K562 (cell line): ENCODE data around the gene PAX8. TPM values are rescaled to one million over a fixed set of nuclear protein-coding genes. Genes with fewer than 3 reads are reported as not detected.

Source experiments
- BDP1 ChIP-seq: IDR thresholded peaks from 3 replicates; pipeline ENCODE4 v1.6.1; 2011; ENCODE audit not compliant: insufficient read length, insufficient read depth
- CSDE1 ChIP-seq, 2 experiments: fragments of 450-650 bp; IDR thresholded peaks; 2 replicates each; pipeline ENCODE4 v1.6.1; 2016; ENCODE audit warnings: mild to moderate bottlenecking in 1 of 2
- EGR1 ChIP-seq: fragments of 450-650 bp; conservative IDR thresholded peaks from 2 replicates; pipeline ENCODE4 v1.6.1; 2017; ENCODE audit warnings: mild to moderate bottlenecking
- FOXJ2 ChIP-seq: fragments of 200-800 bp; sonication (Bioruptor generic); IDR thresholded peaks from 2 replicates; pipeline ENCODE4 v1.6.1; 2016; ENCODE audit warnings: missing genetic modification characterization, missing compliant biosample characterization
- IRF2 ChIP-seq: sonication (generic); formaldehyde crosslinking; IDR thresholded peaks from 2 replicates; pipeline ENCODE4 v1.8.1; 2022; ENCODE audit warnings: mild to moderate bottlenecking, missing genetic modification reagents
- NEUROD1 ChIP-seq: fragments of 150-350 bp; IDR thresholded peaks from 2 replicates; pipeline ENCODE4 v1.6.1; 2014; ENCODE audit warnings: borderline replicate concordance, low read length, low read depth; ENCODE audit not compliant: partially characterized antibody
- NONO ChIP-seq, 2 experiments: fragments of 200-400 bp in 1 of 2; fragments of 450-650 bp in 1 of 2; formaldehyde crosslinking in 1 of 2; IDR thresholded peaks; 2 replicates each; pipeline ENCODE4 v1.6.1; 2017; ENCODE audit warnings: low read depth in 2 of 2, mild to moderate bottlenecking in 2 of 2, moderate library complexity in 2 of 2, low read length in 1 of 2
- SRSF1 ChIP-seq: fragments of 200-400 bp; formaldehyde crosslinking; IDR thresholded peaks from 2 replicates; pipeline ENCODE4 v1.6.1; 2017; ENCODE audit warnings: mild to moderate bottlenecking, low read depth, low read length, moderate library complexity
- TAL1 ChIP-seq: fragments of 450-650 bp; IDR thresholded peaks from 2 replicates; pipeline ENCODE4 v1.6.1; 2016; ENCODE audit warnings: mild to moderate bottlenecking
- TEAD4 ChIP-seq, 2 experiments: sonication (generic) in 1 of 2; formaldehyde crosslinking in 1 of 2; IDR thresholded peaks; 2 replicates each; pipeline versions ENCODE4 v1.6.1 to v1.8.0; 2012 to 2022; ENCODE audit warnings: borderline replicate concordance in 1 of 2, inconsistent platforms in 1 of 2, low read length in 1 of 2, mild to moderate bottlenecking in 1 of 2, missing genetic modification reagents in 1 of 2
- ZNF316 ChIP-seq: fragments of 450-650 bp; IDR thresholded peaks from 2 replicates; pipeline ENCODE4 v1.6.1; 2016
- ZNF57 ChIP-seq: fragments of 450-650 bp; formaldehyde crosslinking; IDR thresholded peaks from 2 replicates; pipeline ENCODE4 v1.4.0; 2020; ENCODE audit warnings: mild to moderate bottlenecking, moderate library complexity
- ZNF696 ChIP-seq: fragments of 250-450 bp; sonication (Bioruptor Pico); conservative IDR thresholded peaks from 2 replicates; pipeline ENCODE4 v1.4.0; 2020; ENCODE audit warnings: mild to moderate bottlenecking, moderate library complexity
- polyA plus RNA-seq, 8 experiments: library from polyadenylated mRNA; depleted of rRNA in 4 of 8; stranded (reverse) in 5 of 8; unstranded in 3 of 8; fragments of >200 nt; fragmentation: Nextera tagmentation in 2 of 8; fragmentation: Illumina TruSeq in 1 of 8; extraction: Ambion mirVana in 2 of 8; extraction: Trizol in 1 of 8; gene quantifications; 2 replicates each; pipeline versions ENCODE4 v1.2.1 to v1.2.3, GENCODE V29; 2011 to 2014; ENCODE audit warnings: inconsistent platforms in 1 of 8, missing spikeins in 1 of 8
- total RNA-seq, 7 experiments: library from RNA; depleted of rRNA in 6 of 7; stranded (reverse); fragments of >200 nt in 6 of 7; fragmentation: Illumina TruSeq in 2 of 7; extraction: Trizol in 2 of 7; gene quantifications; 2 replicates each; pipeline versions ENCODE4 v1.2.1 to v1.2.3, GENCODE V29; 2011 to 2021; ENCODE audit warnings: low replicate concordance in 1 of 7
- TF ChIP-seq, protein P1 (sequence below): fragments of 450-650 bp; formaldehyde crosslinking; IDR thresholded peaks from 2 replicates; pipeline ENCODE4 v1.4.0; 2020; ENCODE audit warnings: mild to moderate bottlenecking, moderate library complexity
- TF ChIP-seq, protein P2 (sequence below), 2 experiments: fragments of 450-650 bp in 1 of 2; sonication (generic) in 1 of 2; formaldehyde crosslinking in 1 of 2; IDR thresholded peaks in 1 of 2; conservative IDR thresholded peaks in 1 of 2; 2 replicates each; pipeline versions ENCODE4 v1.6.1 to v1.8.1; 2016 to 2023; ENCODE audit warnings: mild to moderate bottlenecking in 2 of 2, moderate library complexity in 2 of 2, inconsistent platforms in 1 of 2, missing genetic modification reagents in 1 of 2
- TF ChIP-seq, protein P3 (sequence below): sonication (generic); formaldehyde crosslinking; IDR thresholded peaks from 2 replicates; pipeline ENCODE4 v1.8.0; 2022; ENCODE audit warnings: mild to moderate bottlenecking, missing genetic modification reagents
- TF ChIP-seq, protein P4 (sequence below): sonication (generic); formaldehyde crosslinking; IDR thresholded peaks from 2 replicates; pipeline ENCODE4 v1.8.0; 2022; ENCODE audit warnings: missing genetic modification reagents, mild to moderate bottlenecking, moderate library complexity, borderline replicate concordance

PAX8 gene
- total and polyA plus RNA-seq, 9 of the 15 experiments (the other 6 are each of a cell fraction or from before 2014, with no cell fraction given), result 0.13 to 2.1 (median 0.51) TPM

GRCh38 chr2:113234721-113235346 lies 43.9 kb downstream of the PAX8 start (continued):
- TF ChIP-seq ZNF696 (CRISPR knock-in tag) (no peak), NEUROD1 (no peak), TEAD4 (IDR thresholded peaks at IDR 0.05; ENCODE audit: low read length) (peak; percentile 35; the same call in 1 of the 2 replicates), TEAD4 (CRISPR knock-in tag; IDR thresholded peaks at IDR 0.05; ENCODE audit: borderline replicate concordance) (no peak), ZNF57 (CRISPR knock-in tag) (no peak), CSDE1 (IDR thresholded peaks at IDR 0.05) (no peak), NONO (IDR thresholded peaks at IDR 0.05; ENCODE audit: low read depth in 2 of 2, low read length in 1 of 2) (no peak), TAL1 (peak; percentile 26; the same call in 1 of the 2 replicates), IRF2 (no peak), FOXJ2 (tag) (no peak), ZNF316 (no peak), SRSF1 (no peak), BDP1 (no peak), EGR1 (no peak)
- TF ChIP-seq, protein P1, sequence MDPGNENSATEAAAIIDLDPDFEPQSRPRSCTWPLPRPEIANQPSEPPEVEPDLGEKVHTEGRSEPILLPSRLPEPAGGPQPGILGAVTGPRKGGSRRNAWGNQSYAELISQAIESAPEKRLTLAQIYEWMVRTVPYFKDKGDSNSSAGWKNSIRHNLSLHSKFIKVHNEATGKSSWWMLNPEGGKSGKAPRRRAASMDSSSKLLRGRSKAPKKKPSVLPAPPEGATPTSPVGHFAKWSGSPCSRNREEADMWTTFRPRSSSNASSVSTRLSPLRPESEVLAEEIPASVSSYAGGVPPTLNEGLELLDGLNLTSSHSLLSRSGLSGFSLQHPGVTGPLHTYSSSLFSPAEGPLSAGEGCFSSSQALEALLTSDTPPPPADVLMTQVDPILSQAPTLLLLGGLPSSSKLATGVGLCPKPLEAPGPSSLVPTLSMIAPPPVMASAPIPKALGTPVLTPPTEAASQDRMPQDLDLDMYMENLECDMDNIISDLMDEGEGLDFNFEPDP (CRISPR knock-in tag), result no peak
- TF ChIP-seq, protein P2, sequence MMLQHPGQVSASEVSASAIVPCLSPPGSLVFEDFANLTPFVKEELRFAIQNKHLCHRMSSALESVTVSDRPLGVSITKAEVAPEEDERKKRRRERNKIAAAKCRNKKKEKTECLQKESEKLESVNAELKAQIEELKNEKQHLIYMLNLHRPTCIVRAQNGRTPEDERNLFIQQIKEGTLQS (IDR thresholded peaks at IDR 0.05), result no peak
- TF ChIP-seq, protein P2 (CRISPR knock-in tag; conservative IDR thresholded peaks at IDR 0.05), result no peak
- TF ChIP-seq, protein P3, sequence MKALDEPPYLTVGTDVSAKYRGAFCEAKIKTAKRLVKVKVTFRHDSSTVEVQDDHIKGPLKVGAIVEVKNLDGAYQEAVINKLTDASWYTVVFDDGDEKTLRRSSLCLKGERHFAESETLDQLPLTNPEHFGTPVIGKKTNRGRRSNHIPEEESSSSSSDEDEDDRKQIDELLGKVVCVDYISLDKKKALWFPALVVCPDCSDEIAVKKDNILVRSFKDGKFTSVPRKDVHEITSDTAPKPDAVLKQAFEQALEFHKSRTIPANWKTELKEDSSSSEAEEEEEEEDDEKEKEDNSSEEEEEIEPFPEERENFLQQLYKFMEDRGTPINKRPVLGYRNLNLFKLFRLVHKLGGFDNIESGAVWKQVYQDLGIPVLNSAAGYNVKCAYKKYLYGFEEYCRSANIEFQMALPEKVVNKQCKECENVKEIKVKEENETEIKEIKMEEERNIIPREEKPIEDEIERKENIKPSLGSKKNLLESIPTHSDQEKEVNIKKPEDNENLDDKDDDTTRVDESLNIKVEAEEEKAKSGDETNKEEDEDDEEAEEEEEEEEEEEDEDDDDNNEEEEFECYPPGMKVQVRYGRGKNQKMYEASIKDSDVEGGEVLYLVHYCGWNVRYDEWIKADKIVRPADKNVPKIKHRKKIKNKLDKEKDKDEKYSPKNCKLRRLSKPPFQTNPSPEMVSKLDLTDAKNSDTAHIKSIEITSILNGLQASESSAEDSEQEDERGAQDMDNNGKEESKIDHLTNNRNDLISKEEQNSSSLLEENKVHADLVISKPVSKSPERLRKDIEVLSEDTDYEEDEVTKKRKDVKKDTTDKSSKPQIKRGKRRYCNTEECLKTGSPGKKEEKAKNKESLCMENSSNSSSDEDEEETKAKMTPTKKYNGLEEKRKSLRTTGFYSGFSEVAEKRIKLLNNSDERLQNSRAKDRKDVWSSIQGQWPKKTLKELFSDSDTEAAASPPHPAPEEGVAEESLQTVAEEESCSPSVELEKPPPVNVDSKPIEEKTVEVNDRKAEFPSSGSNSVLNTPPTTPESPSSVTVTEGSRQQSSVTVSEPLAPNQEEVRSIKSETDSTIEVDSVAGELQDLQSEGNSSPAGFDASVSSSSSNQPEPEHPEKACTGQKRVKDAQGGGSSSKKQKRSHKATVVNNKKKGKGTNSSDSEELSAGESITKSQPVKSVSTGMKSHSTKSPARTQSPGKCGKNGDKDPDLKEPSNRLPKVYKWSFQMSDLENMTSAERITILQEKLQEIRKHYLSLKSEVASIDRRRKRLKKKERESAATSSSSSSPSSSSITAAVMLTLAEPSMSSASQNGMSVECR (CRISPR knock-in tag), result no peak
- TF ChIP-seq, protein P4, sequence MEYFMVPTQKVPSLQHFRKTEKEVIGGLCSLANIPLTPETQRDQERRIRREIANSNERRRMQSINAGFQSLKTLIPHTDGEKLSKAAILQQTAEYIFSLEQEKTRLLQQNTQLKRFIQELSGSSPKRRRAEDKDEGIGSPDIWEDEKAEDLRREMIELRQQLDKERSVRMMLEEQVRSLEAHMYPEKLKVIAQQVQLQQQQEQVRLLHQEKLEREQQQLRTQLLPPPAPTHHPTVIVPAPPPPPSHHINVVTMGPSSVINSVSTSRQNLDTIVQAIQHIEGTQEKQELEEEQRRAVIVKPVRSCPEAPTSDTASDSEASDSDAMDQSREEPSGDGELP (CRISPR knock-in tag), result no peak
- TF ChIP-seq, all 486 proteins: peak for 17
